GM19023 (cell line): Measurements from ENCODE around the gene CARHSP1.
"Not testable (repeated sequence)": the region's sequence is repeated elsewhere in the genome, so short reads cannot be mapped to it uniquely, and the experiment has no call there.

Source experiments
- ATAC-seq: cut with Tn5 transposase; IDR thresholded peaks from one replicate; pipeline ENCODE4 v1.9.1; 2021; ENCODE audit warnings: mild to moderate bottlenecking, moderate library complexity; ENCODE audit not compliant: unreplicated experiment

Gene CARHSP1

GRCh38 chr16:8836797-8837196 lies 32.0 kb downstream of the CARHSP1 start:
- not testable (repeated sequence) for ATAC-seq

GRCh38 chr16:8832717-8833105 lies 36.1 kb downstream of the CARHSP1 start:
- no peak for ATAC-seq

GRCh38 chr16:8831871-8832716 lies 36.7 kb downstream of the CARHSP1 start:
- ATAC-seq: no peak

- ATAC-seq: no peak
These were observed 37.4 kb downstream of the CARHSP1 start for GRCh38 chr16:8831450-8831849.

- ATAC-seq: no peak
These were observed 40.2 kb downstream of the CARHSP1 start for GRCh38 chr16:8828541-8829165.

- no peak for ATAC-seq
These were observed 42.4 kb downstream of the CARHSP1 start for GRCh38 chr16:8826278-8826879.

GRCh38 chr16:8822403-8822802 lies 46.4 kb downstream of the CARHSP1 start:
- no peak for ATAC-seq

GRCh38 chr16:8819411-8820034 lies 49.3 kb downstream of the CARHSP1 start:
- ATAC-seq: no peak

GRCh38 chr16:8818504-8819270 lies 50.1 kb downstream of the CARHSP1 start:
- ATAC-seq: peak; percentile 82

GRCh38 chr16:8816967-8817655 lies 51.7 kb downstream of the CARHSP1 start:
- no peak for ATAC-seq

GRCh38 chr16:8814095-8814806 lies 54.6 kb downstream of the CARHSP1 start:
- no peak for ATAC-seq

- no peak for ATAC-seq
These were observed 56.5 kb downstream of the CARHSP1 start for GRCh38 chr16:8812162-8812843.

- no peak for ATAC-seq
These were observed 60.0 kb downstream of the CARHSP1 start for GRCh38 chr16:8808613-8809353.

GRCh38 chr16:8808009-8808408 lies 60.8 kb downstream of the CARHSP1 start:
- no peak for ATAC-seq

- ATAC-seq: no peak
These were observed 61.6 kb downstream of the CARHSP1 start for GRCh38 chr16:8807189-8807588.

- ATAC-seq: no peak
These were observed 62.4 kb downstream of the CARHSP1 start for GRCh38 chr16:8806272-8806983.

GRCh38 chr16:8804313-8804712 lies 64.5 kb downstream of the CARHSP1 start:
- ATAC-seq: no peak

GRCh38 chr16:8803733-8804132 lies 65.1 kb downstream of the CARHSP1 start:
- ATAC-seq: not testable (repeated sequence)
